Prostate gland (tissue), 2 donors: ENCODE measurements around the gene SNPH.

Experiments used
- CTCF ChIP-seq, 4 experiments: fragments of 200-600 bp in 2 of 4; fragments of 450-650 bp in 2 of 4; sonication (generic) in 2 of 4; IDR thresholded peaks; 1 replicate in 3 of 4; 2 replicates in 1 of 4; pipeline ENCODE4 v1.5.1; 2016 to 2019; ENCODE audit warnings: antibody characterized with exemption in 4 of 4, mild to moderate bottlenecking in 2 of 4, moderate library complexity in 2 of 4
- POLR2A ChIP-seq: fragments of 450-650 bp; IDR thresholded peaks from one replicate; pipeline ENCODE4 v1.6.1; 2016; ENCODE audit warnings: antibody characterized with exemption, mild to moderate bottlenecking

GRCh38 chr20:1334761-1335160, 68.7 kb downstream of the SNPH start:
- TF ChIP-seq CTCF (IDR thresholded peaks at IDR 0.05) (no peak), POLR2A (no peak)
